Articular chondrocyte of knee joint (primary cell): Measurements from ENCODE around the gene MT4. TPM values are rescaled to one million over a fixed set of nuclear protein-coding genes. Genes with fewer than 3 reads are reported as not detected.

Source experiments
- total RNA-seq: library from RNA; depleted of rRNA; stranded (reverse); fragments of >200 nt; gene quantifications from 2 replicates; pipeline ENCODE4 v1.2.3, GENCODE V29; 2012

Gene MT4
- total RNA-seq = not detected in 2 replicates

DNA sequence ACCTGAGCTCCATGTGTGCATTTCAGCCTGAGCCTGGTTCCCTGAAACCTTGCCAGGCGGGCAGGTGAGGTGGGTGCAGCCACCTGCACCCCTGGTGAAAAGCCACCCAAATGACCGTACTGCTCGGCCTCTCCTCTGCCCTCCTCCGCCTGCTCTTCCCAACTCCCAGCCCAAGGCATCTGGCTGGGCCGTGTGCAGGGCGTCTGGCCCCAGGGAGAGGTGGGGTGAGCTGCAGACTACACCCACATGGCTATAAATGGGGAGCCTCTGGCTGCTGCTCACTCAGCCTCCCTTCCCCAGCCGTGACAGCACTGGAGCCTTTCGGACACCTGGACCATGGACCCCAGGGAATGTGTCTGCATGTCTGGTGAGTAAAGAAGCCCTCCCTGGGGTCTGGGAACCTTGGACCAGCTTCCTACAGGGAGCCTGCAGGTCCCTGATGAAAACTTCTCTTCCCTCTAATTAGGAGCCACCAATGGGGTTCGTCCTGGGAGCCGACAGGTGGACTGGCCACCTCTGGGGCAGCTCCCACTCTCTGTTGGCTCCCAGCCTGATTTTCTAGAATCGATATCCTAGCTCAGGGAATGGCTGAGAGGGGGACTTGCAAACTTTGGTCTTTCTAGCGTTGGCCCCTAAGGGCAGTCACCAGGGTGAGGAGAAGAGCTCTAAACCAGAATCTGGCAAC is at the start of gene MT4:
Gene MT4, plus strand, starts transcription at position 281 of the 685 bp plus-strand sequence. Its CDS starts 56 bp downstream, at position 337.

DNA sequence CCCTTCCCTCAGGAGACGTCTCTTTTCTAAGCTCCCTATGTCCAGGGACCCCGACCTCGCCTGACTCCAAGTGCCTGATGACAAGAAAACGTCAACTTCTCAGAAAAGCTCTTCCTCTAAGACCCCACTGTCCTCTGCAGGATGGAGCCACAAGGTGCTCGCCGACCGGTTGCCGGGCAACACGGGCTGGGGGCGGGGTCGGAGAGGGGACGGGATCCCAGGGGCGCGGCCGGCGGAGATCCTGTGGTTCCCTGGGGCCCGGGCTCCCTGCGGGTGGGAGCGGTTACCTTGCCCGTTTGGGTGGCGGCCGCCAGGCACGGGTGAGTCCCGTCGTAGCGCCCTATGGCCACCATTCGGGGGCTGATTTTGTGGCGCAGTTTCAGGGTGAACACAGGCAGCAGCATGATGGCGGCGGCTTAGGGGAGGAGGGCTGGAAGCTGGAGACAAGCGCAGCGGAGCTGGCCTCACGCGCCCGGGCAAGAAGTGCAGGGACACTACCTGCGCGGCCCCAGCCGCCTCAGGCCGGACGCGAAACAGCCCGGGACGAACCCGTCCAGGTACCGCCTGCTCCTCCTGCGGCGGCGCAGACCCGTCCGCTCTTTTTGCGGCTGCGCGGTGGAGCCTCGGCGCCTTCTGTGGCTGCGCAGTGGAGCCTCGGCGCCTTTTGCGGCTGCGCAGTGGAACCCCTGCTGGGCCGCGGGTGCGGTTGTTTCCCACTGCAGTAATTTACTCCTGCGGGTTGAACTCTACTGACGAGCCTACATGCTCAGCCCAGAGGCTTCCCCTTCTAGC is 45.2 kb upstream of the MT4 start, which contains the start of gene BBS2:
Gene BBS2, minus strand, starts transcription at position 566 of the 792 bp plus-strand sequence. Its CDS starts 162 bp downstream, at position 404.

DNA sequence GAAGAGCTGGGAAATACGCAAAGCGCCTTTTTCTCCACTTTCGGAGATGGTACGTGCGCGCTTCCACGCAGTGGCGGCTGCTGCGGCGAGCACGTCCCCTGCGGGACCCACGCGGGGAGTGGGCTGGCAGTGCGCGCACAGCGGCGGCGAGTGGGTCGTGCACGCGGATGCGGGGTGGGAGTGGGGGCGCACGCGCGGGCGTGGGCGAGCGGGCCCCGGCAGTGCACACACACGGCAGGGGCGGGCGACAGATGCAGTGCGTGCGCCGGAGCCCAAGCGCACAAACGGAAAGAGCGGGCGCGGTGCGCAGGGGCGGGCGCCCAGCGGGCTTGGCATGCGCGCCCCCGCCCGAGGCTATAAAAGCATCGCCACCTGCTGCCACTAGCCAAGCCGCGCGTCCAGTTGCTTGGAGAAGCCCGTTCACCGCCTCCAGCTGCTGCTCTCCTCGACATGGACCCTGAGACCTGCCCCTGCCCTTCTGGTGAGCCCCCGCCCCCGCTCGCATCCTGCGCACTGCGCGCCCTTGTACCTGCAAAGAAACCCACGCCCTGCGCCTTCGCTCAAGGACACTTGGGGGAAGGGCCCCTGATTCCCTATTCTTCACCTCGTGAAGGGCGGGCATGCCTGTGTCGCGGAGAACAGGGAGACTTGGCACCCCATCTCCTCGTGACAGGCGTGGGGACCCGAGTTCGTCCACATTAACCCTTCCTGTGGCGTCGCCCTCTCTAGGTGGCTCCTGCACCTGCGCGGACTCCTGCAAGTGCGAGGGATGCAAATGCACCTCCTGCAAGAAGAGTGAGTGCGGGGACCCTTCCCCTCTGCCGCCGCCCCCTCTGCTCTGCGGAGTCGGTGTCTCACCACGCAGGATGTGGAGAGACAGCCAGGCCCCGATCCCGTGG is 24.5 kb downstream of the MT4 start, which contains the start of gene MT3:
Gene MT3, plus strand, starts transcription at position 388 of the 899 bp plus-strand sequence. Its CDS starts 63 bp downstream, at position 451.

DNA sequence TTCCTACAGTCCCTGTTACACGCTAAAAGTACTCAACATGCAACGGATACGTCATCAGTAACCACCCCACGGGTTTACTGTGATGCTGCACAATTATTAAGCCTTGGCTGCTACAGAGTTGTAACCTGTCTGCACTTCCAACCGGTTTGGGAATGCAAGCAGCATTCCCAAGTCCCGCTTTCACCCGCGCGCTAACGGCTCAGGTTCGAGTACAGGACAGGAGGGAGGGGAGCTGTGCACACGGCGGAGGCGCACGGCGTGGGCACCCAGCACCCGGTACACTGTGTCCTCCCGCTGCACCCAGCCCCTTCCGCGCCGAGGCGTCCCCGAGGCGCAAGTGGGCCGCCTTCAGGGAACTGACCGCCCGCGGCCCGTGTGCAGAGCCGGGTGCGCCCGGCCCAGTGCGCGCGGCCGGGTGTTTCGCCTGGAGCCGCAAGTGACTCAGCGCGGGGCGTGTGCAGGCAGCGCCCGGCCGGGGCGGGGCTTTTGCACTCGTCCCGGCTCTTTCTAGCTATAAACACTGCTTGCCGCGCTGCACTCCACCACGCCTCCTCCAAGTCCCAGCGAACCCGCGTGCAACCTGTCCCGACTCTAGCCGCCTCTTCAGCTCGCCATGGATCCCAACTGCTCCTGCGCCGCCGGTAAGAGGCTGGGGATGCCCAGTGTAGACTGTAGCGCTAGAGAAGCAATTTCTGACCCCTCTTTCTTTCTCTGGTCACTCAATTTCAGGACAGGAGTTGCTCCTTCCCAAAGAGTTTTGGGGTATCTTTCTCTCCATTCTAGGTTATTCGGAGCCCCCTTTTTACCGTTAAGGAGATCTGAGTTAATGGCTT is 43.4 kb downstream of the MT4 start, which contains the start of gene MT2A:
Gene MT2A, plus strand, starts transcription at position 542 of the 833 bp plus-strand sequence. Its CDS starts 72 bp downstream, at position 614.

Other genes with a start within 250 kb of the MT4 start
- gene AMFR, start 139.5 kb upstream of the MT4 start, total RNA-seq = 191 and 221 TPM in 2 replicates
- gene NUDT21, start 113.7 kb upstream of the MT4 start, total RNA-seq = 97.9 and 112 TPM in 2 replicates
- 51.0 and 65.2 TPM in 2 replicates for gene OGFOD1, start 113.5 kb upstream of the MT4 start, total RNA-seq
- 69.4 and 82.0 TPM in 2 replicates for gene BBS2, start 45.0 kb upstream of the MT4 start, total RNA-seq
- not detected in 2 replicates for gene MT3, start 24.5 kb downstream of the MT4 start, total RNA-seq
- 25.3 and 37.2 TPM in 2 replicates for gene MT2A, start 43.5 kb downstream of the MT4 start, total RNA-seq
- 50.9 and 55.0 TPM in 2 replicates for gene MT1E, start 60.7 kb downstream of the MT4 start, total RNA-seq
- 3.1 and 6.3 TPM in 2 replicates for gene MT1M, start 67.6 kb downstream of the MT4 start, total RNA-seq
- 1.0 TPM in 1 of 2 replicates, not detected in the other for gene MT1A, start 73.6 kb downstream of the MT4 start, total RNA-seq
- gene MT1B, start 86.8 kb downstream of the MT4 start, total RNA-seq = not detected in 2 replicates
- gene MT1F, start 92.9 kb downstream of the MT4 start, total RNA-seq = 0.39 and 0.65 TPM in 2 replicates
- 0.65 TPM in 1 of 2 replicates, not detected in the other for gene MT1G, start 103.0 kb downstream of the MT4 start, total RNA-seq
- gene MT1H, start 104.7 kb downstream of the MT4 start, total RNA-seq = not detected in 2 replicates
- gene MT1X, start 117.4 kb downstream of the MT4 start, total RNA-seq = 32.1 and 175 TPM in 2 replicates
- 29.0 and 37.1 TPM in 2 replicates for gene NUP93, start 165.1 kb downstream of the MT4 start, total RNA-seq